Measurements from ENCODE around the gene ARPC2. TPM values are rescaled to one million over a fixed set of nuclear protein-coding genes. Genes with fewer than 3 reads are reported as not detected.

ARPC2 gene
- total and polyA plus RNA-seq, 2 of the 13 experiments (the other 11 are each of a cell fraction or from before 2014, with no cell fraction given): 168 to 303 TPM

DNA sequence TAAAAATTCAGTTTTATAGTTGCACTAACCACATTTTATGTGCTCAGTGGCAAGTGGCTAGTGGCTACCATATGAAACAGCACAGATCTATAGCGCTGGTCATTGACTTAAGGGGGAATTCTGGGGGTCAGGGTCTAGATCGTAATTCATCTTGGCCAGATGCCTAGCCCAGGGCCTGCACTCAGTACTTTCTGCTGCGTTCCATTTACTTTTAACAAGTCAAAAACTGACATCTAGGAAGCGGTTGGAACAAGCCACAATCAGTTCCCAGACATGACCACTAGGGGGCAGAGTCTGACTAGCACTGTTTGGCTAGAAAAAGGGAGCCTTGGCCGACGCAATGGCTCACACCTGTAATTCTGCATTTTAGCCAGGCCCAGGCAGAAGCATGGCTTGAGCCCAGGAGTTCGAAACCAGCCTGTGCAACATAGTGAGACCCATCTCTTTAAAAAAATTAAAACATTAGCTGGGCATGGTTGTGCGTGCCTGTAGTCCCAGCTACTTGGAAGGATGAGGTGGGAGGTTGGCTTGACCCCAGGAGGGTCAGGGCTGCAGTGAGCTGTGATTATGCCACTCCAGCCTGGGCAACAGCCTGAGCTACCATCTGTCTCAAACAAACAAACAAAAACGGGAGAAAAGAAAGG is 84.3 kb downstream of the ARPC2 start (continued):
- TF ChIP-seq, protein P1, sequence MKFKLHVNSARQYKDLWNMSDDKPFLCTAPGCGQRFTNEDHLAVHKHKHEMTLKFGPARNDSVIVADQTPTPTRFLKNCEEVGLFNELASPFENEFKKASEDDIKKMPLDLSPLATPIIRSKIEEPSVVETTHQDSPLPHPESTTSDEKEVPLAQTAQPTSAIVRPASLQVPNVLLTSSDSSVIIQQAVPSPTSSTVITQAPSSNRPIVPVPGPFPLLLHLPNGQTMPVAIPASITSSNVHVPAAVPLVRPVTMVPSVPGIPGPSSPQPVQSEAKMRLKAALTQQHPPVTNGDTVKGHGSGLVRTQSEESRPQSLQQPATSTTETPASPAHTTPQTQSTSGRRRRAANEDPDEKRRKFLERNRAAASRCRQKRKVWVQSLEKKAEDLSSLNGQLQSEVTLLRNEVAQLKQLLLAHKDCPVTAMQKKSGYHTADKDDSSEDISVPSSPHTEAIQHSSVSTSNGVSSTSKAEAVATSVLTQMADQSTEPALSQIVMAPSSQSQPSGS (CRISPR knock-in tag; IDR thresholded peaks at IDR 0.05): peak; percentile 63; the same call in 1 of the 2 replicates
- TF ChIP-seq, protein P2, sequence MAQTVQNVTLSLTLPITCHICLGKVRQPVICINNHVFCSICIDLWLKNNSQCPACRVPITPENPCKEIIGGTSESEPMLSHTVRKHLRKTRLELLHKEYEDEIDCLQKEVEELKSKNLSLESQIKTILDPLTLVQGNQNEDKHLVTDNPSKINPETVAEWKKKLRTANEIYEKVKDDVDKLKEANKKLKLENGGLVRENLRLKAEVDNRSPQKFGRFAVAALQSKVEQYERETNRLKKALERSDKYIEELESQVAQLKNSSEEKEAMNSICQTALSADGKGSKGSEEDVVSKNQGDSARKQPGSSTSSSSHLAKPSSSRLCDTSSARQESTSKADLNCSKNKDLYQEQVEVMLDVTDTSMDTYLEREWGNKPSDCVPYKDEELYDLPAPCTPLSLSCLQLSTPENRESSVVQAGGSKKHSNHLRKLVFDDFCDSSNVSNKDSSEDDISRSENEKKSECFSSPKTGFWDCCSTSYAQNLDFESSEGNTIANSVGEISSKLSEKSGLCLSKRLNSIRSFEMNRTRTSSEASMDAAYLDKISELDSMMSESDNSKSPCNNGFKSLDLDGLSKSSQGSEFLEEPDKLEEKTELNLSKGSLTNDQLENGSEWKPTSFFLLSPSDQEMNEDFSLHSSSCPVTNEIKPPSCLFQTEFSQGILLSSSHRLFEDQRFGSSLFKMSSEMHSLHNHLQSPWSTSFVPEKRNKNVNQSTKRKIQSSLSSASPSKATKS (CRISPR knock-in tag; IDR thresholded peaks at IDR 0.05): 0 out of 2 replicates have a peak, but pooled peaks have one; percentile 69
- peak; percentile 47; the same call in 1 of the 2 replicates for TF ChIP-seq ZNF605 (CRISPR knock-in tag; IDR thresholded peaks at IDR 0.05)
- peak; percentile 81 for TF ChIP-seq GATAD2A (CRISPR knock-in tag; IDR thresholded peaks at IDR 0.05)
- no peak for TF ChIP-seq ZBTB1 (CRISPR knock-in tag; IDR thresholded peaks at IDR 0.05; ENCODE audit: borderline replicate concordance)
- TF ChIP-seq POLR2AphosphoS2 (IDR thresholded peaks at IDR 0.05; ENCODE audit: low read depth, low read length): no peak
- no peak for TF ChIP-seq U2AF1 (optimal IDR thresholded peaks at IDR 0.05; ENCODE audit: low read depth, low read length)
- no peak for TF ChIP-seq TAF1 (CRISPR knock-in tag; IDR thresholded peaks at IDR 0.05)
- TF ChIP-seq KDM2A (CRISPR knock-in tag; IDR thresholded peaks at IDR 0.05; ENCODE audit: borderline replicate concordance, low read depth): peak; percentile 74
- no peak for TF ChIP-seq FOXM1 (CRISPR knock-in tag; IDR thresholded peaks at IDR 0.05)
- TF ChIP-seq, protein P3, sequence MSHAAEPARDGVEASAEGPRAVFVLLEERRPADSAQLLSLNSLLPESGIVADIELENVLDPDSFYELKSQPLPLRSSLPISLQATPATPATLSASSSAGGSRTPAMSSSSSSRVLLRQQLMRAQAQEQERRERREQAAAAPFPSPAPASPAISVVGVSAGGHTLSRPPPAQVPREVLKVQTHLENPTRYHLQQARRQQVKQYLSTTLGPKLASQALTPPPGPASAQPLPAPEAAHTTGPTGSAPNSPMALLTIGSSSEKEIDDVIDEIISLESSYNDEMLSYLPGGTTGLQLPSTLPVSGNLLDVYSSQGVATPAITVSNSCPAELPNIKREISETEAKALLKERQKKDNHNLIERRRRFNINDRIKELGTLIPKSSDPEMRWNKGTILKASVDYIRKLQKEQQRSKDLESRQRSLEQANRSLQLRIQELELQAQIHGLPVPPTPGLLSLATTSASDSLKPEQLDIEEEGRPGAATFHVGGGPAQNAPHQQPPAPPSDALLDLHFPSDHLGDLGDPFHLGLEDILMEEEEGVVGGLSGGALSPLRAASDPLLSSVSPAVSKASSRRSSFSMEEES (CRISPR knock-in tag; IDR thresholded peaks at IDR 0.05): 0 out of 2 replicates have a peak, but pooled peaks have one; percentile 22
- TF ChIP-seq, protein P4, sequence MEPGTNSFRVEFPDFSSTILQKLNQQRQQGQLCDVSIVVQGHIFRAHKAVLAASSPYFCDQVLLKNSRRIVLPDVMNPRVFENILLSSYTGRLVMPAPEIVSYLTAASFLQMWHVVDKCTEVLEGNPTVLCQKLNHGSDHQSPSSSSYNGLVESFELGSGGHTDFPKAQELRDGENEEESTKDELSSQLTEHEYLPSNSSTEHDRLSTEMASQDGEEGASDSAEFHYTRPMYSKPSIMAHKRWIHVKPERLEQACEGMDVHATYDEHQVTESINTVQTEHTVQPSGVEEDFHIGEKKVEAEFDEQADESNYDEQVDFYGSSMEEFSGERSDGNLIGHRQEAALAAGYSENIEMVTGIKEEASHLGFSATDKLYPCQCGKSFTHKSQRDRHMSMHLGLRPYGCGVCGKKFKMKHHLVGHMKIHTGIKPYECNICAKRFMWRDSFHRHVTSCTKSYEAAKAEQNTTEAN (CRISPR knock-in tag; conservative IDR thresholded peaks at IDR 0.05): peak; percentile 51; the same call in 1 of the 2 replicates
- TF ChIP-seq, protein P5, sequence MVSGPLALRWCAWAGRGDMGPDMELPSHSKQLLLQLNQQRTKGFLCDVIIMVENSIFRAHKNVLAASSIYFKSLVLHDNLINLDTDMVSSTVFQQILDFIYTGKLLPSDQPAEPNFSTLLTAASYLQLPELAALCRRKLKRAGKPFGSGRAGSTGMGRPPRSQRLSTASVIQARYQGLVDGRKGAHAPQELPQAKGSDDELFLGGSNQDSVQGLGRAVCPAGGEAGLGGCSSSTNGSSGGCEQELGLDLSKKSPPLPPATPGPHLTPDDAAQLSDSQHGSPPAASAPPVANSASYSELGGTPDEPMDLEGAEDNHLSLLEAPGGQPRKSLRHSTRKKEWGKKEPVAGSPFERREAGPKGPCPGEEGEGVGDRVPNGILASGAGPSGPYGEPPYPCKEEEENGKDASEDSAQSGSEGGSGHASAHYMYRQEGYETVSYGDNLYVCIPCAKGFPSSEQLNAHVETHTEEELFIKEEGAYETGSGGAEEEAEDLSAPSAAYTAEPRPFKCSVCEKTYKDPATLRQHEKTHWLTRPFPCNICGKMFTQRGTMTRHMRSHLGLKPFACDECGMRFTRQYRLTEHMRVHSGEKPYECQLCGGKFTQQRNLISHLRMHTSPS (CRISPR knock-in tag; IDR thresholded peaks at IDR 0.05; ENCODE audit: low read depth): peak; percentile 69; the same call in 1 of the 2 replicates
- TF ChIP-seq, protein P6, sequence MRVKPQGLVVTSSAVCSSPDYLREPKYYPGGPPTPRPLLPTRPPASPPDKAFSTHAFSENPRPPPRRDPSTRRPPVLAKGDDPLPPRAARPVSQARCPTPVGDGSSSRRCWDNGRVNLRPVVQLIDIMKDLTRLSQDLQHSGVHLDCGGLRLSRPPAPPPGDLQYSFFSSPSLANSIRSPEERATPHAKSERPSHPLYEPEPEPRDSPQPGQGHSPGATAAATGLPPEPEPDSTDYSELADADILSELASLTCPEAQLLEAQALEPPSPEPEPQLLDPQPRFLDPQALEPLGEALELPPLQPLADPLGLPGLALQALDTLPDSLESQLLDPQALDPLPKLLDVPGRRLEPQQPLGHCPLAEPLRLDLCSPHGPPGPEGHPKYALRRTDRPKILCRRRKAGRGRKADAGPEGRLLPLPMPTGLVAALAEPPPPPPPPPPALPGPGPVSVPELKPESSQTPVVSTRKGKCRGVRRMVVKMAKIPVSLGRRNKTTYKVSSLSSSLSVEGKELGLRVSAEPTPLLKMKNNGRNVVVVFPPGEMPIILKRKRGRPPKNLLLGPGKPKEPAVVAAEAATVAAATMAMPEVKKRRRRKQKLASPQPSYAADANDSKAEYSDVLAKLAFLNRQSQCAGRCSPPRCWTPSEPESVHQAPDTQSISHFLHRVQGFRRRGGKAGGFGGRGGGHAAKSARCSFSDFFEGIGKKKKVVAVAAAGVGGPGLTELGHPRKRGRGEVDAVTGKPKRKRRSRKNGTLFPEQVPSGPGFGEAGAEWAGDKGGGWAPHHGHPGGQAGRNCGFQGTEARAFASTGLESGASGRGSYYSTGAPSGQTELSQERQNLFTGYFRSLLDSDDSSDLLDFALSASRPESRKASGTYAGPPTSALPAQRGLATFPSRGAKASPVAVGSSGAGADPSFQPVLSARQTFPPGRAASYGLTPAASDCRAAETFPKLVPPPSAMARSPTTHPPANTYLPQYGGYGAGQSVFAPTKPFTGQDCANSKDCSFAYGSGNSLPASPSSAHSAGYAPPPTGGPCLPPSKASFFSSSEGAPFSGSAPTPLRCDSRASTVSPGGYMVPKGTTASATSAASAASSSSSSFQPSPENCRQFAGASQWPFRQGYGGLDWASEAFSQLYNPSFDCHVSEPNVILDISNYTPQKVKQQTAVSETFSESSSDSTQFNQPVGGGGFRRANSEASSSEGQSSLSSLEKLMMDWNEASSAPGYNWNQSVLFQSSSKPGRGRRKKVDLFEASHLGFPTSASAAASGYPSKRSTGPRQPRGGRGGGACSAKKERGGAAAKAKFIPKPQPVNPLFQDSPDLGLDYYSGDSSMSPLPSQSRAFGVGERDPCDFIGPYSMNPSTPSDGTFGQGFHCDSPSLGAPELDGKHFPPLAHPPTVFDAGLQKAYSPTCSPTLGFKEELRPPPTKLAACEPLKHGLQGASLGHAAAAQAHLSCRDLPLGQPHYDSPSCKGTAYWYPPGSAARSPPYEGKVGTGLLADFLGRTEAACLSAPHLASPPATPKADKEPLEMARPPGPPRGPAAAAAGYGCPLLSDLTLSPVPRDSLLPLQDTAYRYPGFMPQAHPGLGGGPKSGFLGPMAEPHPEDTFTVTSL (CRISPR knock-in tag; IDR thresholded peaks at IDR 0.05; ENCODE audit: borderline replicate concordance): peak; percentile 68; the same call in 1 of the 2 replicates
